Esophagus squamous epithelium (tissue), 4 donors: Measurements from ENCODE around the gene IGSF9.

Experiments used
- POLR2A ChIP-seq, 4 donors: fragments of 450-650 bp; IDR thresholded peaks; one replicate each; pipeline ENCODE4 v1.6.1; 2017; ENCODE audit warnings: antibody characterized with exemption in 4 of 4, mild to moderate bottlenecking in 4 of 4, moderate library complexity in 3 of 4
- TF ChIP-seq, protein P1 (sequence below), 6 experiments: fragments of 450-650 bp in 4 of 6; fragments of 200-600 bp in 2 of 6; sonication (generic) in 2 of 6; IDR thresholded peaks; one replicate each; pipeline ENCODE4 v1.5.1; 2016 to 2019; ENCODE audit warnings: antibody characterized with exemption in 6 of 6, mild to moderate bottlenecking in 4 of 6, moderate library complexity in 4 of 6

DNA sequence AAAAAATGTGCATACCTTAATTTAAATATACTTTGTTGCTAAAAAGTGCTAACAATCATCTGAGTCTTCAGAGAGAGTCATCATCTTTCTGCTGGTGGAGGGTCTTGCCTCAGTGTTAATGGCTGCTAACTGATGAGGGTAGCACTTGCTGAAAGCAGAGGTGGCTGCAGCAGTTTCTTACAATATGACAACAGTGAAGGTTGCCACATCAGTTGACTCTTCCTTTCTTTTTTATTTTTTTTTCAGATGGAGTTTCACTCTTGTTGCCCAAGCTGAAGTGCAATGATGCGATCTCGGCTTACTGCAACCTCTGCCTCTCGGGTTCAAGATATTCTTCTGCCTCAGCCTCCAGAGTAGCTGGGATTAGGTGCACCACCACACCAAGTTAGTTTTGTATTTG, 42.9 kb downstream of the IGSF9 start:
- TF ChIP-seq, protein P1, sequence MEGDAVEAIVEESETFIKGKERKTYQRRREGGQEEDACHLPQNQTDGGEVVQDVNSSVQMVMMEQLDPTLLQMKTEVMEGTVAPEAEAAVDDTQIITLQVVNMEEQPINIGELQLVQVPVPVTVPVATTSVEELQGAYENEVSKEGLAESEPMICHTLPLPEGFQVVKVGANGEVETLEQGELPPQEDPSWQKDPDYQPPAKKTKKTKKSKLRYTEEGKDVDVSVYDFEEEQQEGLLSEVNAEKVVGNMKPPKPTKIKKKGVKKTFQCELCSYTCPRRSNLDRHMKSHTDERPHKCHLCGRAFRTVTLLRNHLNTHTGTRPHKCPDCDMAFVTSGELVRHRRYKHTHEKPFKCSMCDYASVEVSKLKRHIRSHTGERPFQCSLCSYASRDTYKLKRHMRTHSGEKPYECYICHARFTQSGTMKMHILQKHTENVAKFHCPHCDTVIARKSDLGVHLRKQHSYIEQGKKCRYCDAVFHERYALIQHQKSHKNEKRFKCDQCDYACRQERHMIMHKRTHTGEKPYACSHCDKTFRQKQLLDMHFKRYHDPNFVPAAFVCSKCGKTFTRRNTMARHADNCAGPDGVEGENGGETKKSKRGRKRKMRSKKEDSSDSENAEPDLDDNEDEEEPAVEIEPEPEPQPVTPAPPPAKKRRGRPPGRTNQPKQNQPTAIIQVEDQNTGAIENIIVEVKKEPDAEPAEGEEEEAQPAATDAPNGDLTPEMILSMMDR (IDR thresholded peaks at IDR 0.05), result no peak
- no peak for TF ChIP-seq POLR2A (IDR thresholded peaks at IDR 0.05)
